Neural progenitor cell (in vitro differentiated cells): ENCODE data around the gene MED25.

Experiments
- CTCF ChIP-seq: fragments of 200-600 bp; sonication (generic); IDR thresholded peaks from 2 replicates; pipeline ENCODE4 v1.5.1; 2017; ENCODE audit warnings: antibody characterized with exemption, mild to moderate bottlenecking
- EZH2phosphoT487 ChIP-seq: fragments of 200-600 bp; sonication (generic); IDR thresholded peaks from 2 replicates; pipeline ENCODE4 v1.6.1; 2017; ENCODE audit warnings: antibody characterized with exemption

- TF ChIP-seq CTCF (no peak), EZH2phosphoT487 (no peak)
Observed at GRCh38 chr19:49787746-49788145, 30.3 kb upstream of the MED25 start.
